GM19455 (cell line): Measurements from ENCODE around the gene ATP8B4.
"Not testable (repeated sequence)": the region's sequence is repeated elsewhere in the genome, so short reads cannot be mapped to it uniquely, and the experiment has no call there.

ENCODE experiments used
- ATAC-seq: cut with Tn5 transposase; IDR thresholded peaks from one replicate; pipeline ENCODE4 v1.9.1; 2021; ENCODE audit not compliant: unreplicated experiment

ATP8B4 gene

DNA sequence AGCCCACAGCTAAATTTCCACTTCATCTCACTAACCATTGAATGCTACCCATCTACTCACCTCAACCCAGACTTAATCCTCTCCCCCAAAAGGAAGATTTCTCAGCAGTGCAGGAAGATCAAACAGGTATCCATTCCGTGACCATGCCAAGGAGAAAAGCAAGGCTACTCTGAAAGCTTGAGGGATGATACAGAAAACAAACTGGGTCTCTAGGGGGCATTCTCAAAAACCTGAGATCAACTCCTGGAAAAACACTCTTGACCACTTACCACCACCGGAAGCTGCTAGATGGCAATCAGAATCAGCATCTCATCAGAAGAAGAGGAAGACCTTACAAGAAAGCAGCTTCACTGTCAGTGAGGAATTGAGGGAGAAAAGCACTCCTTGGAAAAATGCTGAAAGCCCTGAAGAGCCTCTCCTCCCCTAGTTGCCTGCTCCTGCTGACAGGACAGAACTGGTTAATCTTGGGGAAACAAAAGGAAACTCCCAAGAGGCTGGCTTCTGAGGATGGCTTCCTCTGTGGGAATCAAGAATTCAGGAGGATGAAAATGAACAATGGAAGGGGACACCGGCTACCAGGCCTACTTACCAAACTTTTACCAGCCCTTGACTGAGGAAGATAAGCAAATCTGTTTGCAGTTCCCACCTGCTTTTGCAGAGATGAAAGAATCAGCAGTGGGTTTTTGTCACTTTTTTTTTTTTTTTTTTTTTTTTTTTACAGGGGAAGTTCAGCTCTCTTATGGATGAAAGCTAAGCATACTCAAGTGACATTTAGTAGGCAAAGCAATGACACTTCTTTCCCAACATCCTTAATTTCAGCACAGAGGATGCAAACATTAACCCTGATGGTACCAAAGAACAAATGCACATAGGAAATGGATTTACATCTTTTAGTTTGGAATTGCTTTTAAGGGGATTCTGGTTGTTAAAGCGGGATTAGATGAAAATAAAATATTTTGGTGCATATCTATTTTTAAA, at the start of gene ATP8B4:
TSS of gene ATP8B4 (minus strand) at position 171 of the 978 bp plus-strand sequence. CDS start 12,267 bp downstream, outside the sequence.
- ATAC-seq = no peak

GRCh38 chr15:50168379-50168778, 49.3 kb upstream of the ATP8B4 start:
- ATAC-seq = no peak

DNA sequence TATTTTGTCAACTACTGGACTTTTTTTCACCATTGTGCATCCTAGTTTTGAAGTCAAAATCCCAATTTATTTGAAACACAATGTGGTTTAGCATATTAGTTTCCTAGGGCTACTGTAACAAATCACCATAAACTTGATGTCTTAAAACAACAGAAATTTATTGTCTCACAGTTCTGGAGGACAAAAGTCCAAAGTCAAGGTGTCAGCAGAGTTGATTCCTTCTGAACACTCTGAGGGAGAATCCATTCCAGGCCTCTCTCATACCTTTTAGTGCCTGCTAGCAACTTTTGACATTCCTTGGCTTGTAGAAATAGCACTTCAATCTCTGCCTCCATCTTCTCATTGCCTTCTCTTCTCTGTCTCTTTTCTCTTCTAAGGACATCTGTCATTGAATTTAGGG, 48.1 kb upstream of the ATP8B4 start:
- ATAC-seq = no peak

DNA sequence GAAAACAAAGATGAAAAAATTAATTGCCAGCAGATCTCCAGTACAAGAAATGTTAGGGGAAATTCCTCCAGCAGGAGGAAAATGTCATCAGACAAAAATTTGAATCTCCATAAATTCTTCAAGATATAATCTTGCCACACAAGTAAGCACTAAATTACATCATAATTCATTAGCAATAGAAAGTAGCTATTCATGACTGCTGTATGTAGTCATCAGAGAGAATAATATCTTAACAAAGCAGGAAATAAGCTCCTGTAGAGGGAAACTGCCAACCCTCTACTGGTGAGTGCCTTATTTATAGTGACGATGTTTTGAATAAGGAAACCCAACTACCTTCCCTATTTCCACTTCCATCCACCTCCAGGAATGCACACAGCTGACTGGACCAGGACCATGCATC, 47.2 kb upstream of the ATP8B4 start:
- ATAC-seq = no peak

GRCh38 chr15:50164458-50164857, 45.4 kb upstream of the ATP8B4 start:
- no peak for ATAC-seq

- ATAC-seq = no peak
These were observed 44.8 kb upstream of the ATP8B4 start for GRCh38 chr15:50163719-50164410.

DNA sequence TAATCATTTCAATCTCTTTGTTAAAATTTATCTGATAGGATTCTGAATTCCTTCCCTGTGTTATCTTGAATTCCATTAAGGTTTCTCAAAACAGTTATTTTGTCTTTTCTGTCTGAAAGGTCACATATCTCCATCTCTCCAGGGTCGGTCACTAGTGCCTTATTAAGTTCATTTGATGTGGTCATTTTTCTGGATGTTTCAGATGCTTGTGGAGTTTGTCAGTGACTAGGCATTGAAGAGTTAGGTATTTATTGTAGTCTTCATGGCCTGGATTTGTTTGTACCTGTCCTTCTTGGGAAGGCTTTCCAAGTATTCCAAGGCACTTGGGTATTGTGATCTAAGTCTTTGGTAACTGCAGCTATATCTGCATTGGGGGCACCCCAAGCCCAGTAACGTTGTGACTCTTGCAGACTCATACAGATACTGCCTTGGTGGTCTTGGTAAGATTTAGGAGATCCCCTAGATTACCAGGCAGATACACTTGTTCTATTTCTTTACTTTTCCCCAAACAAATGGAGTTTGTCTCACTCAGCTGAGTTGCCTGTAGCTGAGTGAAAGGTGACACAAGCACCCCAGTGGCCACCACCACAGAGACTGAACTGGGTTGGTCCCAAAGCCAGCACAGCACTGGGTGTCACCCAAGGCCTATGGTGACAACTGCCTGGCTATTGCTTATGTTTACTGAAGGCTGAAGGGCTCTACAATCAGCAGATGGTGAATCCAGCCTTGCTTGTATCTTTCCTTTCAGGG, 44.1 kb upstream of the ATP8B4 start:
- no peak for ATAC-seq

GRCh38 chr15:50158236-50158635, 39.2 kb upstream of the ATP8B4 start:
- ATAC-seq = not testable (repeated sequence)

GRCh38 chr15:50151476-50151875, 32.4 kb upstream of the ATP8B4 start:
- no peak for ATAC-seq

- ATAC-seq = no peak
These were observed 31.8 kb upstream of the ATP8B4 start for GRCh38 chr15:50150851-50151250.

- no peak for ATAC-seq
These were observed 31.3 kb upstream of the ATP8B4 start for GRCh38 chr15:50150349-50150748.

DNA sequence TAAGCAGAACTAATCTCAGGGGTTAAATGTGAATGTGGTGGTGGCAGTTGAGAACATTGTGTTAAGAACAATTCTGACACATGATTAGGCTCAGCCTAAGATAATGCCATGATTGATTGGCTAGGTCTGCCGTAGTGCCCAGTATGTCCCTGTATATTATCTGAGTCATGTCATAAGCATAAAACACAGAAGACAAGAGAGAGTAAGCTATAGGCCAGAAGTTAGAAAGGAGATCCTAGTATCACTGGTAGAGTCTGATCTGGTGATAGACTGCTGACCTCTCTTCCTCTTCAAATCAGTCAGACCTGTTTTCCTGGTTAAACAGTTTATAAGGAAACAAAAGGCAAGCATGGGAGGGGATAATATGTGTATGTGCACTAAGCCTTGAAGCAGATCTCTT, 30.1 kb upstream of the ATP8B4 start:
- ATAC-seq = no peak

GRCh38 chr15:50148362-50148963, 29.4 kb upstream of the ATP8B4 start:
- ATAC-seq = no peak

DNA sequence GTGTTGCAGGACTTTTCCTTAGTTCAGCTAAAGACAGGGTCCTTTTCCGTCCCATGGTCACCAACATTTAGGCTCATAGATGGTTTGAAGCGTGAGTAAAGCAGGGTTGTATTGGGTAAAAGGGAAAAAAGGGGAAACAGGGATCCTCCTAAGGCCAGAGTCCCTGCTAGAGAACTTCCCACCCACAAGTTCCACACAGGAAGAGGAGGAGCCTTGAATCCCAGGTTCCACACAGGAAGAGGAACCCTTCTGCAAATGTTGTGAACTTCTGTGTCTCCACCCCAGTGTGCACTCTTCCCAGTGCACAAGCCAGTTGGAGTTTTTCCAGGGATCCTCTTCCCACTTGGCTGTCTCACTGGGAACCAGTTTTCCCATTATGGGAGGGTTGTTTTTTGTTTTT, 27.6 kb upstream of the ATP8B4 start:
- no peak for ATAC-seq

- ATAC-seq = no peak
These were observed 26.4 kb upstream of the ATP8B4 start for GRCh38 chr15:50145451-50145872.

- ATAC-seq = no peak
These were observed 25.5 kb upstream of the ATP8B4 start for GRCh38 chr15:50144341-50145120.

DNA sequence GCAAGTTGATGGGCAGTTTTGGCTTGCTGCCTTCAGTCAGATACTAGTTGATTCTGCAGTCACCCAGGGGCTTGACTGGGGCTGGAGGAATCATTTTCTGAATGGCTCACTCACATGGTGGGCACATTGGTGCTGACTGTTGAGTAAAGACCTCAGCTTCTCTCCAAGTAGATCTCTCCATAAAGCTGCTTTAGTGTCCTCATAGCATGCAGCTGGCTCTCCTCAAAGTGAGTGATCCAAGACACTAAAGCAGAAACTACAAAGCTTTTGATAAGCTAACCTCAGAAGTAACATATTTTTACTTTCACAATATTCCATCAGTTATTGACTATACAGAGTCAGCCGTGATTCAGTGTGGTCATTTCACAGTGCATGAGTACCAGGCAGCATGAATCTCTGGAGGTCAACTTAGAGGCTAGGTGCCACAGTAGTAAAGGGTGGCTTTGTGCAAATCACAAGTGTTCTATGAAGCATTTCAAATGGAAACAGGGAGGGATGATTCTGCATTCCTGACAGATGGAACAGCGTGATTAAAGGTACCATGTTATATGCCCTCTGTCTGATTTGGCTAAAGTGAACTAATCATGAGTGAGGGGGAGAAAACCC, 24.3 kb upstream of the ATP8B4 start:
- no peak for ATAC-seq

GRCh38 chr15:50141856-50142255, 22.8 kb upstream of the ATP8B4 start:
- ATAC-seq = no peak

DNA sequence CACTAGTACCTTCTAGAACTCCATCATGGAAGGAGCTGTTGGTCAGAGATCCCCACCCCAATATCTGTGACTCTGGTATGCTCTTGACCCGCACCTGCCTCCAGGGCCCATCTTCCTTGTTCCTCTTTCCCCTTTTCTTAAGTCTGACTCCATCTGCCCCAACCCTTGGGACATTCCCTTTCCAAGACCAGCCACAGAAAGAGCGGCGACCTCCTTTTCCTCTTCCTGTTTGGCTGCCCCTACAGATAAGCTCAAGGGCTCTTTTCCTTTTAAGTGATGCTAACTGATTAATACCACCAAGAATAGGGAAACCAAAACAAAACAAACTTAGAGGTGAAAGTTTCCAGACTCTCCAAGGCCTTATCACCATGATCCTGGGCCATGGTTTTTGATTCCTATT, 21.9 kb upstream of the ATP8B4 start:
- no peak for ATAC-seq

GRCh38 chr15:50140098-50140497, 21.1 kb upstream of the ATP8B4 start:
- no peak for ATAC-seq
